ENCODE measurements around the gene MCL1.
"Not testable (repeated sequence)": the region's sequence is repeated elsewhere in the genome, so short reads cannot be mapped to it uniquely, and the experiment has no call there.

Gene MCL1

GRCh38 chr1:150602372-150602771 is 23.0 kb upstream of the MCL1 start:
- not testable (repeated sequence) for DNase-seq (ENCODE audit: low spot score)

GRCh38 chr1:150601540-150601939 is 22.1 kb upstream of the MCL1 start:
- no peak for DNase-seq (ENCODE audit: low spot score)

- not testable (repeated sequence) for DNase-seq (ENCODE audit: low spot score)
Observed at GRCh38 chr1:150598346-150598745, 18.9 kb upstream of the MCL1 start.

DNA sequence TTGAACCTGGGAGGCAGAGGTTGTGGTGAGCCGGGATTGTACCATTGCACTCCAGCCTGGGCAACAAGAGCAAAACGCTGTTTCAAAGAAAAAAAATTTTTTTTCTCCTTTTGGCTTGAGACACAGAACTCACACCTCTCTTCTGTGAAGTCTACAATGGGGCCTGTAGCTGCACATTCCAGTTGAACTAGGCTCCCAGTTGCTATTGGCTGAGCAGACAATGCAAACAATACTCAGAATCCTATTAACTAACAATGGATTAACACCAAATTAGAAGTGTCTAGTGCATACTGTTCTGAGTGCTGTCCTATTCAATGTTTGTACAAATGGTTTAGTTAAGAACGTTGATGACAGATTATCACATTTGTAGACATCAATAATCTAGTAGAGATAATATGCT is 17.6 kb upstream of the MCL1 start:
- DNase-seq (ENCODE audit: low spot score), result no peak

DNA sequence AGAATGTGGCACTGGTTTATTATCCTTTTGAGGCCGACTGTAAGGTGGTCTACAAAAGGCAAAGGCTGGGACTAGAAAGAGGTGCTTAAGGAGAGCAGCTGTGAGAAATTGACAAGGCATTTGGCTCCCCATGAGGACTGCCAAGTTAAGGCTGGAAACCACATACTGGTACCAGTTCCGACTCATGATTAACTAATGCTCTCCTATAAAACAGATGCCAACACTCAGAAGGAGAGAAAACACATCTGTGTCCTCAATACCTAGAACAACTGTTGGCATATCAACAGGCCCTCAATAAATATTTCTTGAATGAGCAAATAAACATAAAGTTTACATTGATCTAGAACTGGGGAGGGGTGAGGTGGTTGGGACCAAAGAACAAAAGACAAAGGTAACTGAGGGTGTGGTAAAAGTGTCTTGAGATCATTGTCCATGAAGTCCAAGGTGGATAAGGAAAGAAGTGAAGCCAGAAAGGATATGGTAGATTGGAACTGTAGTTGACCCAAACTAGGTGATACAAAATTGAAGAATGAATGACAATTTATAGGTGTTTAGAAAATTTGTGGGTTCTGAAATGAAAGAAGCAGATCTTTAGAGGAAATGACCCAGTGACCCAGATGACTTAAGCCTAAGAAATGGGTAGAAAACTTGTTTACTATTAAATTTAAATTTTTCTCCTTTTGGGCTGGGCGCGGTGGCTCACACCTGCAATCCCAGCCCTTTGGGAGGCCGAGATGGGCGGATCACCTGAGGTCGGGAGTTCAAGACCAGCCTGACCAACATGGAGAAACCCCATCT is 16.9 kb upstream of the MCL1 start:
- no peak for DNase-seq (ENCODE audit: low spot score)

GRCh38 chr1:150582371-150582770 is 3.0 kb upstream of the MCL1 start:
- no peak for DNase-seq (ENCODE audit: low spot score)

- DNase-seq (ENCODE audit: low spot score), result not testable (repeated sequence)
Observed at GRCh38 chr1:150581962-150582361, 2.6 kb upstream of the MCL1 start.

- not testable (repeated sequence) for DNase-seq (ENCODE audit: low spot score)
Observed at GRCh38 chr1:150581437-150581836, 2.0 kb upstream of the MCL1 start.

GRCh38 chr1:150580966-150581365 is 1.6 kb upstream of the MCL1 start:
- not testable (repeated sequence) for DNase-seq (ENCODE audit: low spot score)

GRCh38 chr1:150579945-150580642 is 684 bp upstream of the MCL1 start:
- no peak for DNase-seq (ENCODE audit: low spot score)

DNA sequence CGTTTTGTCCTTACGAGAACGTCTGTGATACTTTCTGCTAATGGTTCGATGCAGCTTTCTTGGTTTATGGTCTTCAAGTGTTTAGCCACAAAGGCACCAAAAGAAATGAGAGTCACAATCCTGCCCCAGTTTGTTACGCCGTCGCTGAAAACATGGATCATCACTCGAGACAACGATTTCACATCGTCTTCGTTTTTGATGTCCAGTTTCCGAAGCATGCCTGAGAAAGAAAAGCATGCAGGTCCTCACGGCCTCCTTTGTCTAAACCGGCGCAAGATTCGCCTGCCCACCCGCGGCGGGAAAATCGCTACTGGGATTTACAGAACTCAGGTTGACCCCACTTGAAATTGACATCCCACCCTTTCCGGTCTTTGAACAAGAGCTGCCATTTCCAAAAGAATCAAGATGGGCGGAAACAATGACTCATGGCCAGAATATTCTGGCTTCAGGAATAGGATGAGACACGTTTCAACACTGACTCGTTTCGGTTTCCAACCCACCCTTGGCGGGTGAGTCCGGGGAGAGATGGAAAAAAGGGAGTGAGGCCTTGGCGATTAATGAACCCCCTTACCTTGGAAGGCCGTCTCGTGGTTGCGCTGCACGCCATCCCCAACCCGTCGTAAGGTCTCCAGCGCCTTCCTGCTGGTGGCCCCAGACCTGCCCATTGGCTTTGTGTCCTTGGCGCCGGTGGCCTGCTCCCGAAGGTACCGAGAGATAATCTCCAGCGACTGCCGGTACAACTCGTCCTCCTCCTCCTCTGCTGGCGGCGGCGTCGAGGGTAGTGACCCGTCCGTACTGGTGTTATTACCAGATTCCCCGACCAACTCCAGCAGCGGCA is 919 bp downstream of the MCL1 start:
- no peak for DNase-seq (ENCODE audit: low spot score)

GRCh38 chr1:150577557-150578271 is 1.7 kb downstream of the MCL1 start:
- no peak for DNase-seq (ENCODE audit: low spot score)

DNA sequence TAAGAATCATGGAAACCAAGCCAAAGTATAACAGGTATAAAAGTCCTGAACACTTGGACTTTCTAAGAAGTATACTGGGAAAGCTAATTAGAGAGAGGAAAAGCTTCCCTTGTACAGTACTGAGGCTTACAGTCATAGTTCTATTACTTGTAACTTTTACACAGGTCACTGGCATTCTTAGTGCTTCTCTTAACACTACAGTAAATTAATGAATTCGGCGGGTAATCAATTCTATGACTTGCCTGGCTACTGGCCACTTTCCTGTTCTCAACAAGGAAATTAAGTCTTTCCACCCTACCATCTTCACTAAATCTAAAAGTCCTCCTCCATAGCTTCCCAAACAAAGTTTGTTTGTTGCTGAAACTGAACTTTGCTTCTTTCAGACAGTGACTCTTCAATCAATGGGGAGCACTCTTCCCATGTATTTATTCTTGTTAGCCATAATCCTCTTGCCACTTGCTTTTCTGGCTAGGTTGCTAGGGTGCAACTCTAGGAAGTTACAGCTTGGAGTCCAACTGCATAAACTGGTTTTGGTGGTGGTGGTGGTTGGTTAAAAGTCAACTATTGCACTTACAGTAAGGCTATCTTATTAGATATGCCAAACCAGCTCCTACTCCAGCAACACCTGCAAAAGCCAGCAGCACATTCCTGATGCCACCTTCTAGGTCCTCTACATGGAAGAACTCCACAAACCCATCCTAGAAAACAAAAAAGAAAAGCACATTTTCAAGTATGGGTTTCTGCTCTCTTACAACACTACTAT is 2.4 kb downstream of the MCL1 start:
- no peak for DNase-seq (ENCODE audit: low spot score)

DNA sequence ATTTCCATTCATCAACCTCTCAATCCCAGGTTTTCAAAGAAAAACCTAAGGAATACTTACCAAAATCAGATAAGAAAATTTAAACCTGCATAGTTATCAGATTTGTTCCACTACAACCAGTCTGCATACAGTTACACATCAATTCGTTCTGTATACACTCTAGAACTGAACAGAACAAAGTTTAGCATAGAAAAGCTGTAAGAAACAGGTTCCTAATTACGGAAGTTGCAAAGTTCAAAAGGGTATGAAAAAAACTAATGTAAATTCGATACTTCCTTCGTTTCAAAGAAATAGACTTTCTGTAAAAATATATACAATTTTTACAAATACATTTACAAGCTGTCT is 3.1 kb downstream of the MCL1 start:
- DNase-seq (ENCODE audit: low spot score), result no peak

- no peak for DNase-seq (ENCODE audit: low spot score)
Observed at GRCh38 chr1:150575518-150576366, 3.7 kb downstream of the MCL1 start.

- DNase-seq (ENCODE audit: low spot score), result no peak
Observed at GRCh38 chr1:150575072-150575489, 4.3 kb downstream of the MCL1 start.

DNA sequence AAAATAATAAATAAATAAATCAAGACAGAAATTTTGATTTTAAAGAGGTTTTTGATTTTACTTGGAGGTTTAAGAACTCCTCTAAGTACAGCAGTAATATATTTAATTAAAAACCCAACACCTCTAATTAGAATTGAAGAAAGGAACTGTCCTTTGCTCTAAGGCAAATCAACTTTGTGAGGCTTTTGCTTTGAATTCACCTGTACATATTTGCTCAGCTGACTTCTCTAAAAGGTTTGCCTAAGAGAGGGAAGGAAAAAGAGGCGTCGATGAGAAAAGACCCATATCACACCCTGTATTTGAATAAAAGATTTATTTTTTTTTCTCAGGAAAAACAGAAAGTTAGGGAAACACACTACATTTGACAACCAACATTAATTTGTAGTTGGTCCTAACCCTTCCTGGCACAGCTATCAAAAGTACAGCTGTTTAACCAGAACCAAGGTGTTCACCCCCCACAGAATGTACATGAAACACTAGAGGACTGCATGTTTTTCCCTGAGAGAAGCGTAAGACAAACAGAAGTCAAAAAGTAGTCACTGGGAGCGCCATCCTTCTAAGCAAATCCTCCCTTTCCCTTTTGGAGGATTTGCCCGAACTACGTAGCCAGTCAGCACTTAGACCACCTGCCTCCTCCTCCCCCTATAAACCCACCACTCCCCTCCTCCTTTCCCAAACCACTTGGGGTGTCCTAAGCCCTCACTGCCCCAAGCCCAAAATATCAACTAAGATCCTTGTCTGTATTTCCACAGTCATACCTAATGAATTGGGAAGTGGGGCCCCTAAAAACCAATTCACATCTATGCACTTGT is 4.9 kb downstream of the MCL1 start:
- no peak for DNase-seq (ENCODE audit: low spot score)

DNA sequence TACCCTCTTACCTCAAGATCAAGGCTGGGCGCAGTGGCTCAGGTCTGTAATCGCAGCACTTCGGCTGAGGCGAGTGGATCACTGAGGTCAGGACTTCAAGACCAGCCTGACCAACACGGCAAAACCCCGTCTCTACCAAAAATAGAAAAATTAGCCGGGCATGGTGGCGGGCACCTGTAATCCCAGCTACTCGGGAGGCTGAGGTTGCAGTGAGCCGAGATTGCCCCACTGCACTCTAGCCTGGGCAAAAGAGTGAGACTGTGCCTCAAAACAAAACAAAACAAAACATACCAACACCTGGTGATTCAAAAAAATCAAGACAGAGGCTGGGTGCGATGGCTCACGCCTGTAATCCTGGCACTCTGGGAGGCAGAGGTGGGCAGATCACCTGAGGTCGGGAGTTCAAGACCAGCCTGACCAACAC is 5.8 kb downstream of the MCL1 start:
- not testable (repeated sequence) for DNase-seq (ENCODE audit: low spot score)

DNA sequence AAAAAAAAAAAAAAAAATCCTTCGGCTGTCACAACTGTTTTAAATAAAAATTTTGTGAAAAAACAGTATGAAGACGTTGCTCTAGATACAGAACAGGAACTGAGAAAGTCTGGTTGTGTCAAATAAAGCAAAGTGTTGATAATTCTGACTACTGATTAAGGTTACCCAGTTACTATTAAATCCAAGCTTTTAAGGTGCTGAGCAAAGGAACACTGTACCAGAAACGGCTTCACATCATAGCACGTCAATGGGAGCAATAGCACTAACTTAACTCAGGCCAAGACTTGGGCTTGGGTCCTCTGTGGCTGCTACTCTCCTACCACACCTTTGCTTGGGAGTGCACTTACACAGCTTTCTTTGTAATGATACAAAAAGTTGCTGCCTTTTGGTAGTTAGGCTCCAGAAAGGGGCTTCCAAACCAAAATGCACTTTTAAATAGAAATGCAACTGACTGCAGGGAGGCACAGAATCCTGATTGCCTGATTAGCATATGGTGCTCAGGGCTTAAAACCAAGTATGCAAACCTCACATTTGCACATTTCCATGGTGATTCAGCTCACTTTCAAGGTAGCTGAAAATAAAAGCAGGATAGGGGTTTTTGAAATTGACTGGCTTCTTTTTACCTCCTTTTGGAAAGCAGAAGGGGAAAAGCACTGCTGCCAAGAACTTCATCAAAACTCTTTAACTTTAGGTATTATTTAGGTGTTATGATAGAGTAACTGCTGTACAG is 6.3 kb downstream of the MCL1 start:
- no peak for DNase-seq (ENCODE audit: low spot score)

Data from HuH-7.5 (cell line).